ENCODE results near the gene ACSBG1.
A peak's percentile ranks its signal among the peaks of the same experiment; 100 is the strongest.

GRCh38 chr15:78131295-78132061, 102.9 kb downstream of the ACSBG1 start, which contains the start of gene CIB2:
- TF ChIP-seq SP1 (IDR thresholded peaks at IDR 0.05) (no peak), SUZ12 (IDR thresholded peaks at IDR 0.05) (no peak), ARNT (IDR thresholded peaks at IDR 0.05) (peak; percentile 74), FOXA1 (IDR thresholded peaks at IDR 0.05) (no peak), CTBP1 (IDR thresholded peaks at IDR 0.05; ENCODE audit: borderline replicate concordance) (no peak), TARDBP (IDR thresholded peaks at IDR 0.05) (no peak), FOXM1 (IDR thresholded peaks at IDR 0.05; ENCODE audit: borderline replicate concordance) (peak; percentile 78), ZNF384 (IDR thresholded peaks at IDR 0.05) (no peak), HDGF (IDR thresholded peaks at IDR 0.05; ENCODE audit: borderline replicate concordance) (no peak), PKNOX1 (IDR thresholded peaks at IDR 0.05) (no peak), LEF1 (IDR thresholded peaks at IDR 0.05; ENCODE audit: borderline replicate concordance) (no peak), FOXK2 (IDR thresholded peaks at IDR 0.05) (no peak), BHLHE40 (IDR thresholded peaks at IDR 0.05; ENCODE audit: borderline replicate concordance) (no peak), ELF4 (IDR thresholded peaks at IDR 0.05) (peak; percentile 56; the same call in 1 of the 2 replicates)

Measured in HEK293T (cell line).